Measurements from ENCODE around the gene EBF3. TPM values are rescaled to one million over a fixed set of nuclear protein-coding genes. Genes with fewer than 3 reads are reported as not detected.

Gene EBF3
- total RNA-seq, 1 experiment from 2014 or later = 0.12 TPM

DNA sequence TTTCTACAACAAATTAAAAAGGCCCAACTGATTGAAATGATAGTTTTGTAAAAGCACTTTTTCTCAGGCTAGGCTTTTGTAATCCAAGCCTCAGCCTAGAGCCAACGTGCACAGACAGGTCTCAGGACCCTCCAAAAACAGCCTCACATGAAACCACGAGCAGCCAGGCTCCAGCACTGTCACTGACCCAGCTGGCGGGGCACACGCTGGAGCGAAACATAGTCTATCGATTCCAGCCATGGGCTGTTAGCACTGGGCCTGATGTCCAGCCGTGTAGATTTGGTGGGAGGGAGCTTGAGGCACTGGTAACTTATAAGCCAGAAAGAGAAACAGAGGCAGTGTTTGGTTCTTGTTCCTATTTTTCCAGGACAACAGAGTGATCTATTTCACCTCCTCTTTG, 104.5 kb downstream of the EBF3 start:
- intact Hi-C loops (cut with micrococcal nuclease) = no loop called here
- Histone ChIP-seq H2AFZ (ENCODE audit: low read depth, low read length, poor library complexity, severe bottlenecking) (no peak overlapping the region), H3K4me3 (replicated peaks in 1 of 2; ENCODE audit: low read depth in 1 of 2, low read length in 2 of 2) (no peak overlapping the region), H3K9me3 (ENCODE audit: control insufficient read depth in 1 of 2, insufficient read depth in 1 of 2, low read depth in 1 of 2, low read length in 2 of 2) (no peaks in the 10 kb centered on the region), H3K36me3 (ENCODE audit: control insufficient read depth in 1 of 2, insufficient read depth in 2 of 2, low read length in 2 of 2) (no peaks in the 10 kb centered on the region), H4K20me1 (ENCODE audit: insufficient read depth) (no peaks in the 10 kb centered on the region), H3K27ac (ENCODE audit: low read depth, low read length) (no peak overlapping the region), H3K27me3 (ENCODE audit: insufficient read depth, low read length) (no peaks in the 10 kb centered on the region), H3K79me2 (ENCODE audit: insufficient read depth, low read length) (no peaks in the 10 kb centered on the region), H3K4me2 (ENCODE audit: low read length) (no peak overlapping the region), H3K4me1 (ENCODE audit: control insufficient read depth in 1 of 2, insufficient read depth in 2 of 2, low read length in 2 of 2) (no peaks in the 10 kb centered on the region), H3K9ac (ENCODE audit: low read length) (no peak overlapping the region), H3K9me2 (ENCODE audit: insufficient read depth) (no peaks in the 10 kb centered on the region)
- ChIA-PET RAD21 (ENCODE audit: low non-redundant PET in 1 of 2, low total read pairs in 2 of 2, uncharacterized antibody in 2 of 2, unreplicated experiment in 2 of 2) (no interaction called here), CTCF (no interaction called here), POLR2A (no interaction called here)
- ATAC-seq (no peak), DNase-seq (ENCODE audit: low read depth, low spot score) (no peak)
- TF ChIP-seq CBX3 (IDR thresholded peaks at IDR 0.05; ENCODE audit: low read depth) (no peak), CEBPB (IDR thresholded peaks at IDR 0.05; ENCODE audit: low read depth) (no peak), POLR2A (IDR thresholded peaks at IDR 0.05; ENCODE audit: borderline replicate concordance, extremely low read depth, insufficient read depth, insufficient read length) (no peak), TCF7L2 (IDR thresholded peaks at IDR 0.05; ENCODE audit: borderline replicate concordance, extremely low read depth, insufficient read depth, insufficient read length) (no peak)
- TF ChIP-seq, protein P1, sequence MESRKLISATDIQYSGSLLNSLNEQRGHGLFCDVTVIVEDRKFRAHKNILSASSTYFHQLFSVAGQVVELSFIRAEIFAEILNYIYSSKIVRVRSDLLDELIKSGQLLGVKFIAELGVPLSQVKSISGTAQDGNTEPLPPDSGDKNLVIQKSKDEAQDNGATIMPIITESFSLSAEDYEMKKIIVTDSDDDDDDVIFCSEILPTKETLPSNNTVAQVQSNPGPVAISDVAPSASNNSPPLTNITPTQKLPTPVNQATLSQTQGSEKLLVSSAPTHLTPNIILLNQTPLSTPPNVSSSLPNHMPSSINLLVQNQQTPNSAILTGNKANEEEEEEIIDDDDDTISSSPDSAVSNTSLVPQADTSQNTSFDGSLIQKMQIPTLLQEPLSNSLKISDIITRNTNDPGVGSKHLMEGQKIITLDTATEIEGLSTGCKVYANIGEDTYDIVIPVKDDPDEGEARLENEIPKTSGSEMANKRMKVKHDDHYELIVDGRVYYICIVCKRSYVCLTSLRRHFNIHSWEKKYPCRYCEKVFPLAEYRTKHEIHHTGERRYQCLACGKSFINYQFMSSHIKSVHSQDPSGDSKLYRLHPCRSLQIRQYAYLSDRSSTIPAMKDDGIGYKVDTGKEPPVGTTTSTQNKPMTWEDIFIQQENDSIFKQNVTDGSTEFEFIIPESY (IDR thresholded peaks at IDR 0.05; ENCODE audit: extremely low read depth, insufficient replicate concordance, low read length) = no peak
- no TSS peak for BruUV-seq (replicated peaks)

DNA sequence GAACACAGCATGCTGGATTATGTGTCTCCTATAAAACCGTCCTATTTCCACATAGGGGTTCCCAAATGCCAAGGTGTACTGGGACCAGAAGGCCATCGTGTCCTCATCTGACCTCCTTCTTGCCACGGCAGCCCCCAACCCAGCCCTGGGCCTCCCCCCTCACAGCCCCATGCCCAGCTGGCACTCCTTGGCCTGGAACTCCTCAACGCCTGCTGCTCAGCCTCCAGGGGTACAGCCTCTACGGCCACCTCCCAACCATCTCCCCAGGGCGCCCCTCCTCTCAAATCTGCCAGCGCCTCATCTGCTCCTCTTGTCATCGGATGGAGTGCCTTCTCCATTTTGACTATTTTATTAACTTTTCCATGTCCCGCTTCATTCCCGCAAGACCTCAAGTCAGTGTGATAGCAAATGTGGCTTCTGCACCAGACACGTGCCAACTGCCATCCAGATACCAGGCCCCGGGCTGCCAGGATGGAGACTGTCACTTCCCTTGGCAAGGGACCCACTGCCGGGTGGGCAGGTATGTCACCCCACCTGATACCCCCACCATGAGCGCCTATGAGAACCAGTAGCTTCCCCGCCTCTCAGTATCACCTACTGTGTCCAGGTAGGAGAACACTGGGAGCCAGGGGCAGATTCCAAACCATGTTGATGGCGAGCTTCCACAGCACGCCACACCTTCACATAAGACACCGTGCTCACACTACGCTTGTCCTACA, 106.7 kb downstream of the EBF3 start:
- Histone ChIP-seq H3K9me2 (ENCODE audit: insufficient read depth) (no peaks in the 10 kb centered on the region), H3K27me3 (ENCODE audit: insufficient read depth, low read length) (no peaks in the 10 kb centered on the region), H3K4me2 (ENCODE audit: low read length) (no peak overlapping the region), H3K79me2 (ENCODE audit: insufficient read depth, low read length) (no peaks in the 10 kb centered on the region), H3K9ac (ENCODE audit: low read length) (no peak overlapping the region), H3K27ac (ENCODE audit: low read depth, low read length) (no peak overlapping the region), H3K36me3 (ENCODE audit: control insufficient read depth in 1 of 2, insufficient read depth in 2 of 2, low read length in 2 of 2) (no peaks in the 10 kb centered on the region), H2AFZ (ENCODE audit: low read depth, low read length, poor library complexity, severe bottlenecking) (no peak overlapping the region), H3K4me1 (ENCODE audit: control insufficient read depth in 1 of 2, insufficient read depth in 2 of 2, low read length in 2 of 2) (no peaks in the 10 kb centered on the region), H3K9me3 (ENCODE audit: control insufficient read depth in 1 of 2, insufficient read depth in 1 of 2, low read depth in 1 of 2, low read length in 2 of 2) (no peaks in the 10 kb centered on the region), H4K20me1 (ENCODE audit: insufficient read depth) (no peaks in the 10 kb centered on the region), H3K4me3 (replicated peaks in 1 of 2; ENCODE audit: low read depth in 1 of 2, low read length in 2 of 2) (no peak overlapping the region)
- intact Hi-C loops (cut with micrococcal nuclease) = no loop called here
- RAD21 ChIA-PET (ENCODE audit: low non-redundant PET in 1 of 2, low total read pairs in 2 of 2, uncharacterized antibody in 2 of 2, unreplicated experiment in 2 of 2) = no interaction called here
- POLR2A ChIA-PET = no interaction called here
- no peak for TF ChIP-seq CEBPB (IDR thresholded peaks at IDR 0.05; ENCODE audit: low read depth)
- no peak for TF ChIP-seq SIN3A (IDR thresholded peaks at IDR 0.05; ENCODE audit: low read depth)
- TF ChIP-seq, protein P2, sequence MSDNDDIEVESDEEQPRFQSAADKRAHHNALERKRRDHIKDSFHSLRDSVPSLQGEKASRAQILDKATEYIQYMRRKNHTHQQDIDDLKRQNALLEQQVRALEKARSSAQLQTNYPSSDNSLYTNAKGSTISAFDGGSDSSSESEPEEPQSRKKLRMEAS (IDR thresholded peaks at IDR 0.05) = no peak
- TF ChIP-seq, protein P3, sequence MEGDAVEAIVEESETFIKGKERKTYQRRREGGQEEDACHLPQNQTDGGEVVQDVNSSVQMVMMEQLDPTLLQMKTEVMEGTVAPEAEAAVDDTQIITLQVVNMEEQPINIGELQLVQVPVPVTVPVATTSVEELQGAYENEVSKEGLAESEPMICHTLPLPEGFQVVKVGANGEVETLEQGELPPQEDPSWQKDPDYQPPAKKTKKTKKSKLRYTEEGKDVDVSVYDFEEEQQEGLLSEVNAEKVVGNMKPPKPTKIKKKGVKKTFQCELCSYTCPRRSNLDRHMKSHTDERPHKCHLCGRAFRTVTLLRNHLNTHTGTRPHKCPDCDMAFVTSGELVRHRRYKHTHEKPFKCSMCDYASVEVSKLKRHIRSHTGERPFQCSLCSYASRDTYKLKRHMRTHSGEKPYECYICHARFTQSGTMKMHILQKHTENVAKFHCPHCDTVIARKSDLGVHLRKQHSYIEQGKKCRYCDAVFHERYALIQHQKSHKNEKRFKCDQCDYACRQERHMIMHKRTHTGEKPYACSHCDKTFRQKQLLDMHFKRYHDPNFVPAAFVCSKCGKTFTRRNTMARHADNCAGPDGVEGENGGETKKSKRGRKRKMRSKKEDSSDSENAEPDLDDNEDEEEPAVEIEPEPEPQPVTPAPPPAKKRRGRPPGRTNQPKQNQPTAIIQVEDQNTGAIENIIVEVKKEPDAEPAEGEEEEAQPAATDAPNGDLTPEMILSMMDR (IDR thresholded peaks at IDR 0.05 in 2 of 3, conservative IDR thresholded peaks at IDR 0.05 in 1 of 3; ENCODE audit: borderline replicate concordance in 1 of 3, insufficient read depth in 1 of 3, low read depth in 2 of 3, low read length in 2 of 3) = no peak
- TF ChIP-seq, protein P4, sequence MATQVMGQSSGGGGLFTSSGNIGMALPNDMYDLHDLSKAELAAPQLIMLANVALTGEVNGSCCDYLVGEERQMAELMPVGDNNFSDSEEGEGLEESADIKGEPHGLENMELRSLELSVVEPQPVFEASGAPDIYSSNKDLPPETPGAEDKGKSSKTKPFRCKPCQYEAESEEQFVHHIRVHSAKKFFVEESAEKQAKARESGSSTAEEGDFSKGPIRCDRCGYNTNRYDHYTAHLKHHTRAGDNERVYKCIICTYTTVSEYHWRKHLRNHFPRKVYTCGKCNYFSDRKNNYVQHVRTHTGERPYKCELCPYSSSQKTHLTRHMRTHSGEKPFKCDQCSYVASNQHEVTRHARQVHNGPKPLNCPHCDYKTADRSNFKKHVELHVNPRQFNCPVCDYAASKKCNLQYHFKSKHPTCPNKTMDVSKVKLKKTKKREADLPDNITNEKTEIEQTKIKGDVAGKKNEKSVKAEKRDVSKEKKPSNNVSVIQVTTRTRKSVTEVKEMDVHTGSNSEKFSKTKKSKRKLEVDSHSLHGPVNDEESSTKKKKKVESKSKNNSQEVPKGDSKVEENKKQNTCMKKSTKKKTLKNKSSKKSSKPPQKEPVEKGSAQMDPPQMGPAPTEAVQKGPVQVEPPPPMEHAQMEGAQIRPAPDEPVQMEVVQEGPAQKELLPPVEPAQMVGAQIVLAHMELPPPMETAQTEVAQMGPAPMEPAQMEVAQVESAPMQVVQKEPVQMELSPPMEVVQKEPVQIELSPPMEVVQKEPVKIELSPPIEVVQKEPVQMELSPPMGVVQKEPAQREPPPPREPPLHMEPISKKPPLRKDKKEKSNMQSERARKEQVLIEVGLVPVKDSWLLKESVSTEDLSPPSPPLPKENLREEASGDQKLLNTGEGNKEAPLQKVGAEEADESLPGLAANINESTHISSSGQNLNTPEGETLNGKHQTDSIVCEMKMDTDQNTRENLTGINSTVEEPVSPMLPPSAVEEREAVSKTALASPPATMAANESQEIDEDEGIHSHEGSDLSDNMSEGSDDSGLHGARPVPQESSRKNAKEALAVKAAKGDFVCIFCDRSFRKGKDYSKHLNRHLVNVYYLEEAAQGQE (IDR thresholded peaks at IDR 0.05; ENCODE audit: low read depth) = no peak
- no peak for TF ChIP-seq YY1 (IDR thresholded peaks at IDR 0.05; ENCODE audit: extremely low read depth, insufficient replicate concordance, low read depth, low read length)
- no peak for TF ChIP-seq EZH2phosphoT487 (IDR thresholded peaks at IDR 0.05; ENCODE audit: borderline replicate concordance)
- no peak for TF ChIP-seq CBX3 (IDR thresholded peaks at IDR 0.05; ENCODE audit: low read depth)
- no TSS peak for BruUV-seq (replicated peaks)
- CTCF ChIA-PET = no interaction called here
- no peak for ATAC-seq
- no peak for DNase-seq (ENCODE audit: low read depth, low spot score)

All from HCT116 (cell line).